ENCODE measurements around the gene FAF1.

- TF ChIP-seq CTCF (conservative IDR thresholded peaks at IDR 0.05 in 1 of 2, IDR thresholded peaks at IDR 0.05 in 1 of 2; ENCODE audit: low read depth in 1 of 2, low read length in 2 of 2) (no peak), EZH2 (IDR thresholded peaks at IDR 0.05; ENCODE audit: low read length, missing control alignments) (no peak)
Observed at GRCh38 chr1:50450861-50451653, 509.0 kb downstream of the FAF1 start.
